ENCODE data around the gene XPA.

Gene XPA

DNA sequence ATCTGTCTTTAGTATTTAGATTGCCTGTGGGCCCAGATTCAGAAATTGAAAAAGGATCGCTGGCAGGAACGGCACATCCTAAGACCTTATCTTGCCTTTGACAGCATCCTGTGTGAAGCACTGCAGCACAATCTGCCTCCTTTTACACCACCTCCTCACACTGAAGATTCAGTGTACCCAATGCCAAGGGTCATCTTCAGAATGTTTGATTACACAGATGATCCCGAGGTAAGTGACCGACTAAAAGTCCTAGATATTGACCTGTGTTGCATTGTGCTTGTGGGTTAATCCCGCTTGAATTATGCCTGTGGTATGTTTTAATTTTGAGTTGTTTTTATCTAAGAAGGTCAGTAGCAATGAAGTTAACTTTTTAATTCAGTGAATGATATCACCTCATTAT, 49.1 kb downstream of the XPA start:
- DNase-seq, result no peak

DNA sequence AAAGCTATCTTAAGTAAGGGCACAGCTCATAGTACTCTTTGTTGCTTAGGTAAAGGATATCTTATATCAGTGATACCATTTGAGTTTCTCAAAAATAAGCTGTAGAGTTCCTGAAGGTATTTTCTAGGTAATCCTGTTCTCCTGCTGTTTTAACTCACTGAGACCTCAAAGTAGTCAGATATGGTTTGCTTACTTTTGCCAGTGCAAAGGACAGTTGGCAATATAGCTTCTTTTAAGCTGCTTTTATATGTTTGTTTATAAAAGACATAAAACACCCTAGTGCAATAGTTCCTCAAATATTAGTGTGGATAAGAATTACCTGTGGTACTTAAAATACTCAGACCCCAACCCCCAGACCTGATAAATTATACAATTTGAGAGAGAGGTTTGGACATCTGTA, 51.4 kb downstream of the XPA start:
- DNase-seq, result no peak

DNA sequence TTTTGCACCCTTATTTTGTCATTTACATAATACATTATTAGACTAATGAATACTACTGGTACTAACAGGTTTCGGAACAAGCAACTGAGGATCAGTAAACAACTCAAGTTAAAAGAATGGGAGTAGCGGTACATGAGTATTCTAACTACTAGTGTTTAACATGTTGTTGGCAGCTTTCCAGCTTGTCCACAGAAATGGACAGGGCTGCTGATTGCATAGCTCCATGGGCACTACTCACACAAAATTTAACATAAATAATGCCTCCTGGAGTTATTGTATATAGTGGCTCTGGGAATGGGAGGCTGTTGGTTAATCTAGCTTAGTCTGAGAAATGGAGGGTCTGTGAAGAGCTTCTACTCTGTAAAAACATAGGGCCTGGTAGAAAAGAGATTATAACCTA, 56.8 kb downstream of the XPA start:
- no peak for DNase-seq

DNA sequence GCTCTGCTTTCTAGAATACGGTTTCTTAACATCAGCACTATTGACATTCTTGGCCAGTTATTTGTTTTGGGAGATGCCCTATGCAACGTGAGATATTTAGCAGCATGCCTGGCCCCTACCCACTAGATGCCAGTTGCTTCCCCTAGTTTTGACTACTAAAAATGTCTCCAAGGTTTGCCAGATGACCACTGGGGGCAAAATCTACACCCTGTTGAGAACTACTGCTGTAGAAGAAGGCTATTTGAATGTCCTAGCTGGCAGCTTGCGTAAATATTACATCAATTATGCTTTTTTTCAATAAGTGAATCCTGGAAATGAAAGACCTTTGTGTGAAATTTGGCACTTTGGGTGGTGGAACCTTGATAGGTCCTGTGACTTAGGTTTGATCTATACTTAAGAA, 58.5 kb downstream of the XPA start:
- no peak for DNase-seq

DNA sequence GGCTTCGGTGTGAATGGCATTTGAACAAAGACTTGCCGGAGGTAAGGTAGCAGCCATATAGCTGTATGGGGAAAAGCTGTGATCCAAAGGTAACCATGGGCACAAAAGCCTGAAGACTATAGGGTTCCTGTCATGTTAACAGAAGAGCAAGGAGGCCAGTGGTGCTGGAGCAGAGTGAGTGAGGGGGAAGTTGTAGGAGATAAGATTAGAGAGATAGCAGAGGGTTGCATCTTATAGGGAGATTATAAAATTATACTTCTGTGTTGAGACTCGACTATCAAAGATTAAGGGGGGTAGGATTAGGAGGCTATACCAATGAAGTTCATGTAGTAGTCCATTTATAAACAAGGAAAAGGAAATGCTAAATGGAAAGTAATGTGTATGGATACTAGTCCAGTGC, 60.2 kb downstream of the XPA start:
- no peak for DNase-seq

DNA sequence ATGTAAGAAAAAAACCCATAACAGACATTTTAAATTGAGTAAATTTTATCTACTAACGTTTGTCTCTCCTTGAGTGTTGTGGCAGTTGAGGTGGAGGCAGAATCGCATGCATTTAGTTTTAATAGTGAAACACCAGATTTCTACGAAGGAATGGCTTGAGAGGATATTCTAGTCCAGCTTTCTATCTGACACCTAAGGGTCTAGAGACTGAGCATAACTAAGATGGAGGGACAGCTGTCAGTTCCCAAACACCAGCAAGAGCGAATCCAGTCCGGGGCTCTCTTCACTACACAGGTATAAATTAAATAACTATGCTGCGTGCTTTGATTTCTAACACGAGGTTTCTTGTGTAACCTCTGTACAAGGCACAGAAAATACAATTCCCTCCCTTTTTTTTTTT, 62.1 kb downstream of the XPA start:
- no peak for DNase-seq

DNA sequence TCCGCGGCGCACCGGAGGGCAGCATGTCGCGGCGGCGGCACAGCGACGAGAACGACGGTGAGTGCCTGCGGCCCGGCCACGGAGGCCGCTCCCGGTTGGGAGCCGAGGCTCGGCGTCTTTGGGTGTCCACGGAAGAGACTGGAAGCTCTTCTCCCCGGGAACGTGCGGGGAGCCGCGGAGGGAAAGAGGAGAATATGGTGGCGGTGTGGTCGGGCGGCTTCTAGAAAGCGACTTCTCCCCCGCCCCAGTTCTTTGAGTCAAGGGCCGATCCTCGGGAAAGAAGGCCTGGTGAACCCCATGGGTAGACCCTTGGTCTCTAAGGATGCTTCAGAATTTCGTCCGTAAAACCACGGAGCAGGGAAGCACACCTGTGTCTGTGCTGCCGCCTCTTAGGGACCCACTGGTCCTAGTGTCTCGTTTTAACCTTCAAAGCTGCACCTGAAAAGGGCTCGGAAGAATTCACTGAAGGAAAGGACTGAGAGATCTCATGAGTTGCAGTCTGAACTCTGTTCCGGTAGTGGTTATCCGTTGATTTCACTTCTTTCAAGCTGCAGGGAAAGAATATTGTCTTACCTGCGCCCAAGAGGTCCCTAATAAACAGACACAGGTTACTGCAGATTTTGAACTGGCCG, 63.2 kb downstream of the XPA start:
- no peak for DNase-seq

DNA sequence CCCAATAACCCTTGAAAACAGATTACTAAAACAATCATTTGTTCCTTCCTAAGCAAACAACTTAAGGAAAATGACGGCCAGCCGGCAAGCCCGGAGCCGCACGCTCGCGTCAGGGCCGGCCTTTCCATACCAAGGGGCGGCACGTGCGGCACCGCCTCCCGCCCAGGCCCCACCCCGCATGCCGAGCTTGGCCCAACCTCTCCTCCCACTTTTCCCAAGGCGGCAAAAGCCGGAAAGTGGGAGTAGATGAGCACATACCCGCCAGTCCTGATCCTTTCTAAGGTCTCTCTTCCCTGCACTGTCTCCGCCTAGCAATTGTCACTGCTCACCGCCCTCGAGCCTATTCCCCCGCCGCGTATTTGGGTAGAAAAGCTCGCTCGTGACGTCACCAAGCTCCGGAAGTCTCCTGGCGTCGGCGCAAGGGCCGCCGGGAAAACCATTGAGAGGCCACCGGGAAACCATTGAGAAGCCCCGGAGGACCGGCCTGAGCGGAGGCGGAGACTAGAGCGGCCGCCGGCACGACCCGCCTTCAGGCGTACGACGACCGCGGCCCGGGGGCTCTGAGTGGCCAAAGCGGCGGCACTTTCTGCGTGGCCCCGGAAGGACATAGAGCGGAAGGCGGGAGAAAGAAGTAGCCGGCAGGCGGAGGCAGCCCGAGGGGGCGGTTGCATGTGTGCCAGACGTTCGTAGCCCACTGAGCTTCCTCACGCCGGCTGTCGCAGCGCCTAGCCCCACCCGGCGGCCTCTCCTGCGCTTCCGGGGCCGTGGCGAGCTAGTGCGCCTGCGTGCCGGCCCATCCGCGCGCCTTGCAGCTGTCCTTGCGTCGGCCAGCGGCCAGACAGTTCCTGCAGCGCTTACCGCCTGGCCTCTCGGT, 63.9 kb downstream of the XPA start, which contains the start of the genes NCBP1 and TSTD2:
Gene NCBP1, plus strand, starts transcription at position 837 of the 874 bp plus-strand sequence. CDS start 61 bp downstream, outside the sequence.
Gene TSTD2, minus strand, starts transcription at position 384 of the 874 bp plus-strand sequence. CDS start 5,806 bp downstream, outside the sequence.
- peak; percentile 94 to 95 for DNase-seq

DNA sequence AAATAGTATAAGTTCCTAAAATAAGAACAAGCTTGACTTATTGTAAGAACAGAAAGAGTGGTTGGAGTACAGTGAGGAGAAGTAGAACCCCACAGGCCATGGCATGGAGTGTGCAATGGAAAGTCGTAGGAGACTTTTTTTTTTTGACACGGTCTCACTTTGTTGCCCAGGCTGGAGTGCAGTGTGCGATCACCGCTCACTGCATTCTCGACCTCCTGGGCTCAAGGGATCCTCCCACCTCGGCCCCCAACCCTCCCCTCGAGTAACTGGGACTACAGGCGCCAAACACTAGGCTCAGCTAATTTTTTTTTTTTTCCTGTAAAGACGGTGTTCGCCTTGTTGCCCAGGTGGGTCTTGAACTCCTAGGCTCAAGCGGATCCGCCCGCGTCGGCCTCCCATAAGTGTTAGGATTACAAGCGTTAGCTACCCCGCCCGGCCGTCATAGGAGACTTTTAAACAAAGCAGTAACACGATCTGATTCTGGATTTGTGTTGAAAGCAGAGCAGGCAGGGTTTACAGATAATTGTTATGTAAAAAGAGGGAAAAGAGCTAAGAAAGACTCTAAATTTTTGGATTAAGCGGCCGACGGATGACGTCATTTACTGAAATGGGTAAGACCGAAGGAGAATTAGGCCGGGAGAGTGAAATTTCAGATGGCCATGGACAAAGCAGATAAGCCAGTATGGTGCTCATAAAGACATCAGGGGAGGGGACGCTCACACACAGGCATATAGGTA, 64.7 kb downstream of the XPA start:
- DNase-seq, result peak; percentile 38 to 45

DNA sequence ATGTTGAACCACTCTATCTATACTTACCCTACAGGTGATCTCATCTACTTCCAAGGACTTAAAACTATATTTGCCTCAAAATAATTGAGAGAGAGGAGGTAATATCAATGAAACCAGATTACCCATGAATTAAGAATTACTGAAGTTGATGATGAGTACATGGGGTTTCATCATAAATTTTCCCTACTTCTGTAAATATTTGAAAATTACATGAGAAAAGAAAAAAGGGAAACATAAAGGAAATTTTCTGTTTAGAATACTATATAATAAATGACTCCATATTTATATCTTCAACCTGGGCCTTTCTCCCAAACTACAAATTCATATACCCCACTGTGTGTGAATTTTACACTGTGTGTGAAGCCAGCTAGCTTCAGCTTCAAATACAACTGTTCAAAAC, 66.5 kb downstream of the XPA start:
- no peak for DNase-seq

DNA sequence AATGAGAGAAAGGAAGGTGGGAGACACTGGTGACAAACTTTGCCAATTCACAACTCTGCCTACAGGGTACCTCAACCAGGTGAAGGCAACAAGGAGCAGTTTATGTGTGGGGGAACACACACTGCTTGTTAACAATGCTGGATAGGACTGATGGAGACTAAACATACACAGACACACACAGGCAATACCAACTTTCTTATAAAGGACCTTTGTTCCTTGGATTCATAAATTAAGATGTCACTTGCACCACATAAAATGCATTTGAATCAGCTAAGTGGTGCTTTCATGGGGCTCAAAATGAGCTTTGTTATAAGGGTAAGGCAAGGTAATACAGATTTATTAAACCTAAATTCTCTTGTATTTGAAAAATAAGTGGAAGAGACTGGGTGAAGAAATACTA, 68.0 kb downstream of the XPA start:
- DNase-seq, result no peak

DNA sequence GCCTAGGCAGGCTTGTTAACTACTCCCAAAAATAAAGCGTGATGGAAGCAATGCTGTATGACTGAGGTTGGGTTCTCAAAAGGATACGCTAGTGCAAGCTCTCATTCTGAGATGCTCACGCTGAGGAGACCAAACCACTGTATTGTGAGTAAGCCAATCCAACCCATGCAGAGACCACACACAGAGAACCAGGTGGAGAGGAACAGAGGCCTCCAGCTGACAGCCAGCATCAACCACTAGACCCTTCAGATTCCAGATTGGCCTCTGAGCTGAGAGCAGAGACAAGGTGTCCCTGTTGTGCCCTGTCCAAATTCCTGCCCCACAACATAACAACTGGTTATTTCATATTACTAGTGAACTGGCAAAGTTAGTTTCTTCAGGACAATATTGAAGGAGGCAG, 68.5 kb downstream of the XPA start:
- no peak for DNase-seq

DNA sequence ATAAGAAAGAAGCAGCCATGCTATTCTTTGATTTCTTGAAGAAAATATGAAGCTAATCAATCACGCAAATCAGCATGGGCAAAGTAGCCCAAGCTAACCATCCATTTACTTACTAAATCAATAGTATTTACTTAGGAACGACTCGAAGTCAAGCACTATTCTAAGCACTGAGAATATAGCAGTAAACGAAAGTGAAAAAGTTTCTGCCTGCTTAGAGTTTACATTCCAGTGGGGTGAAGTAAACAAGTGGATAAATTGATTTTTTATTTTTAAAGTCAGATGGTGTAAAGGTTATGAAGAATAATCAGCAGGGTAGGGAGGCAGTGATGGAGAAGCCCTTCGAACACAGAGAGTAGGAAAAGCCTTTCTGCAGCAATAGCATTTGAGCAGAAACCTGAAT, 69.5 kb downstream of the XPA start:
- DNase-seq, result no peak

DNA sequence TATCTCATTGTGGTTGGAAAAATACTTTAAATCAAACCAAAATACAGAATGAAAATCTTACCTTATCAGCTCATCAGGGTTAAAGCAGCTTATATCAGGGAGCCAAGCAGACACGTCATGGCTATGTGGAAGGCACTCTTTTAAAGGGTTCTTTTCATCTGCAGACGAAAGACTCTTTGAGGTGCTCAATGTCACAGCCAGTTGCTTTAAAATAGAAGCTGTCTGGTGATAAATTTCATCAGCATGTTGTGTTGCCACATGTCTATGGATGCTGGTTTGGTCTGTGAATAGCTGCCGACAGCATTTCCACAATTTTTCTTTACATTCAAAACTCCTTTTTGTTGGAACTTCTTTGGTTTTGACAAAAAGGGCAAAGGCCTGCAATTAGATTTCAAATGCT, 71.5 kb downstream of the XPA start:
- DNase-seq, result no peak

Data from stimulated activated CD4-positive, alpha-beta T cell treated with anti-CD3 and anti-CD28 coated beads, Interleukin-2, amount 100 ng/mL, for 24 hours (primary cell).